HG03108 (cell line): ENCODE measurements around the gene ERBB2.

Experiments used
- ATAC-seq: cut with Tn5 transposase; IDR thresholded peaks from one replicate; pipeline ENCODE4 v1.9.1; 2021; ENCODE audit warnings: moderate library complexity; ENCODE audit not compliant: unreplicated experiment

The ERBB2 gene

DNA sequence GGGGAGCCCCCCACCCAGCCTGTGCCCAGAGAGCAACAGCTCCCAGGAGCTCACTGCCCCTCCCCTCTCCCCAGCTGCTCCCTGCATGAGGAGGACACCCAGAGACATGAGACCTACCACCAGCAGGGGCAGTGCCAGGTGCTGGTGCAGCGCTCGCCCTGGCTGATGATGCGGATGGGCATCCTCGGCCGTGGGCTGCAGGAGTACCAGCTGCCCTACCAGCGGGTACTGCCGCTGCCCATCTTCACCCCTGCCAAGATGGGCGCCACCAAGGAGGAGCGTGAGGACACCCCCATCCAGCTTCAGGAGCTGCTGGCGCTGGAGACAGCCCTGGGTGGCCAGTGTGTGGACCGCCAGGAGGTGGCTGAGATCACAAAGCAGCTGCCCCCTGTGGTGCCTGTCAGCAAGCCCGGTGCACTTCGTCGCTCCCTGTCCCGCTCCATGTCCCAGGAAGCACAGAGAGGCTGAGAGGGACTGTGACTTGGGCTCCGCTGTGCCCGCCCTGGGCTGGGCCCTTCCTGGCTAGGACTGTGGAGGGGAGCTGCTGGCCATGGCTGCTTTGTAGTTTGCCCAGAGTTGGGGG lies 34.1 kb upstream of the ERBB2 start:
- ATAC-seq, result no peak

DNA sequence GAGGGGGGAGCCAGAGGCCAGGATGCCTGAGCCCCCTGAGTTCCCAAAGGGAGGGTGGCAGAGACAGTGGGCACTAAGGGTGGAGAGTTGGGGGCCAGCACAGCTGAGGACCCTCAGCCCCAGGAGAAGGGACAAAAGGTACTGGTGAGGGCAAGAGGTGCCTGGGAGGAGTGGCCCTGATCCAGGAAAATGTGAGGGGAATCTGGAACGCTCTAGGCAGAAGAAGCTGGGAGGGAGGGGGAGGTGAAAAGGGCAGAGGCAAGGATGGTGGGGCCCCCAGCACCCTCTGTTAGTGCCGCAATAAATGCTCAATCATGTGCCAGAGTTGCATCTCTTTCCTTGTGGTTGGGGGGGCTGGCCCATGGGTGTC lies 33.6 kb upstream of the ERBB2 start:
- ATAC-seq, result no peak

DNA sequence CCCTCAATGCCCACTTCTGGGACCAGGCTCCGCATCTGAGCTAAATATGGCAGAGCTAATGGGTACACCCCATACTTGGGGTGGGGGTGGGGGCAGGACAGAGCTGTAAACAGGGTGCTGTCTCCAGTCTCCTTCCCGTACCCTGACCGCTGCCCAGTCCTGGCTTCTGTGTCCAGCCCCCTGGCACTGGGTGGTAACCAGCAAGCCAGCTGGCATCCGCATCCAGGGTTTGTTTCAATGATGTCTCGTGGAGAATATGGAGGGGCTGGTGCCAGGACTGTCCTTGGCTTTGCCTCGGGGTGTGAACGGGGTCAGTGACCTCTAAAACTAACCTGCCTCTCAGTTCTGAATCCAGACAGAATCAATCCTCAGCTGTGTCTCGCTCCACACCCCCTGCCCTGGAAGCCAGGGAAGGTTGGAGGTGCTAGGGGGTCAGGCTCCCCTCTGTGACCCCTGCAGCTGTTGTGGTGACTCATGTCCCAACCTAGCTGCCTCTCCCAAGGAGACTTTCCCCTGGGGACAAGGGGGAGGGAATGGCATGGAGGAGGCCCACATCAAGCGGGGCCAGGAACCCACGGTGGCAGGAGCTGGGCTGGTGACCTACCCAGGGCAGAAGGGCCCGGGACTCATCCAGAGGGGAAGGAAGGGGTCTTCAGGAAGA lies 33.1 kb upstream of the ERBB2 start:
- ATAC-seq, result no peak

DNA sequence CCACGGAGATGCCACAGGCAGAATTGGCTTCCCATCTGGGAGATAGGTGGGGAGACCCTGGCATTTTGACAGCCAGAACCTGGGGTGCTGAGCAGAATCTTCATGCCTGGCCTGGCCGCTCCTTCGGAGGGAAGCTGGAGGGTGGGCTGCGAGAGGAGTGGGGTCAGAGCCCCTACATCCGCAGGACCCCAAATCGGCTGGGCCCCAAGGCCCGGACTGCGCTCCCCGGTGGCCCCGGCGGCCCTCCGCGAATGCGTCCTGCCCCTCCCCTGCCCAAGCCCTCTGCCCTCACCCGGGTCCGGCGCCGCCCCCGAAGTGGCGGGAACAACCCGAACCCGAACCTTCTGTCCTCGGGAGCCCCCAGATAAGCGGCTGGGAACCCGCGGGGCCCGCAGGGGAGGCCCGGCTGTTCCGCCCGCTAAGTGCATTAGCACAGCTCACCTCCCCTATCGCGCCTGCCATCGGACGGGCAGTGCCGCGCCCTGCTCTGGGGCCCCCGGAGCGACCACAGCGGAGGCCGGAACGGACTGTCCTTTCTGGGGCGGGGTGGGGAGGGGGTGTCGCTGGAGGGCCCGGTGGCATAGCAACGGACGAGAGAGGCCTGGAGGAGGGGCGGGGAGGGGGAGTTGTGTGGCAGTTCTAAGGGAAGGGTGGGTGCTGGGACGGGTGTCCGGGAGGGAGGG lies 32.5 kb upstream of the ERBB2 start:
- no peak for ATAC-seq

DNA sequence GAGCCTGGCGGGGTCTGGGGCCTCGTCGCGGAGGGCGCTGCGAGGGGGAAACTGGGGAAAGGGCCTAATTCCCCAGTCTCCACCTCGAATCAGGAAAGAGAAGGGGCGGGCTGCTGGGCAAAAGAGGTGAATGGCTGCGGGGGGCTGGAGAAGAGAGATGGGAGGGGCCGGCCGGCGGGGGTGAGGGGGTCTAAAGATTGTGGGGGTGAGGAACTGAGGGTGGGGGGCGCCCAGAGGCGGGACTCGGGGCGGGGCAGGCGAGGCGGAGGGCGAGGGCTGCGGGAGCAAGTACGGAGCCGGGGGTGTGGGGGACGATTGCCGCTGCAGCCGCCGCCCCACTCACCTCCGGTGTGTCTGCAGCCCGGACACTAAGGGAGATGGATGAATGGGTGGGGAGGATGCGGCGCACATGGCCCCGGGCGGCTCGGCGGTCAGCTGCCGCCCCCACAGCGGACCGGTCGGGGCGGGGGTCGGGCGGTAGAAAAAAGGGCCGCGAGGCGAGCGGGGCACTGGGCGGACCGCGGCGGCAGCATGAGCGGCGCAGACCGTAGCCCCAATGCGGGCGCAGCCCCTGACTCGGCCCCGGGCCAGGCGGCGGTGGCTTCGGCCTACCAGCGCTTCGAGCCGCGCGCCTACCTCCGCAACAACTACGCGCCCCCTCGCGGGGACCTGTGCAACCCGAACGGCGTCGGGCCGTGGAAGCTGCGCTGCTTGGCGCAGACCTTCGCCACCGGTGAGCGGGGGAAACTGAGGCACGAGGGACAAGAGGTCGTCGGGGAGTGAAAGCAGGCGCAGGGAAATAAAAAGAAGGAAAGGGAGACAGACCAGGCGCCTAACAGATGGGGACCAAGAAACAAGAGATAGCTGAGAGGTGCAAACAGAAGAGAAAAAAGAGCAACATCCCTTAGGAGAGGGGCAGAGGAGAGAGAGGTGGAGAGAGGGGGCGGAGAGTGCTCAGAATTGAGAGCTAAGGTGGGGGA lies 31.6 kb upstream of the ERBB2 start, which contains the start of gene PNMT:
Gene PNMT, plus strand, starts transcription at position 509 of the 980 bp plus-strand sequence. Its CDS starts 23 bp downstream, at position 532.
- no peak for ATAC-seq

DNA sequence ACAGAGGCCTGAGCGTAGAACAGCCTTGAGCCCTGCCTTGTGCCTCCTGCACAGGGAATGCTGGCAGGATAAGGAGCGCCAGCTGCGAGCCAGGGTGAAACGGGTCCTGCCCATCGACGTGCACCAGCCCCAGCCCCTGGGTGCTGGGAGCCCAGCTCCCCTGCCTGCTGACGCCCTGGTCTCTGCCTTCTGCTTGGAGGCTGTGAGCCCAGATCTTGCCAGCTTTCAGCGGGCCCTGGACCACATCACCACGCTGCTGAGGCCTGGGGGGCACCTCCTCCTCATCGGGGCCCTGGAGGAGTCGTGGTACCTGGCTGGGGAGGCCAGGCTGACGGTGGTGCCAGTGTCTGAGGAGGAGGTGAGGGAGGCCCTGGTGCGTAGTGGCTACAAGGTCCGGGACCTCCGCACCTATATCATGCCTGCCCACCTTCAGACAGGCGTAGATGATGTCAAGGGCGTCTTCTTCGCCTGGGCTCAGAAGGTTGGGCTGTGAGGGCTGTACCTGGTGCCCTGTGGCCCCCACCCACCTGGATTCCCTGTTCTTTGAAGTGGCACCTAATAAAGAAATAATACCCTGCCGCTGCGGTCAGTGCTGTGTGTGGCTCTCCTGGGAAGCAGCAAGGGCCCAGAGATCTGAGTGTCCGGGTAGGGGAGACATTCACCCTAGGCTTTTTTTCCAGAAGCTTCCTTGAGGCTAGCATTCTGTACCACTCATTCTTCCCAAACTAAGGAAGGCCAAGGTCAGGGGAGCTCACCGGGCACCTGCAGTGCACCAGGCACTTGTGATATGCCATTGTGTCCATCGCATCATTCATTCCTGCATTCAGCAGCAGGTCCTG lies 29.7 kb upstream of the ERBB2 start:
- ATAC-seq, result no peak

DNA sequence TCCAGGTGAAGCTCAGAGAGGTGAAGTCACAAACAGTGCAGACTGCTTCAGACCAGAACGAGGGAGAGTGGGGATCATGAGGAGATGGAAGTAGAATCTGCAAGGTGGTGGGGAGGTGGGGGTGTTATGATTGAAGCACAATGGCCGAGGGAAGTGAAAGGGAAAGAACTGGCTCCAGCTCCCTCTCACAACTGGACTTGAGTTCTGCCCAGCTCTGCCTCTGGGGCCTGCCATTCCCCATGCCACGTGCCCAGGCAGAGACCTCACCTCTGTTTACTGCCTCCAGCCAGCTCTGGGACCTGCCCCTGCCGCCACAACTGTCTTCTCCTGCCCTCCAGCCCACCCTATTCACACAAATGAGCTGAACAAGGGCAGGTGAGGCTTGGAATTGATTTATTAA lies 29.1 kb upstream of the ERBB2 start:
- no peak for ATAC-seq

DNA sequence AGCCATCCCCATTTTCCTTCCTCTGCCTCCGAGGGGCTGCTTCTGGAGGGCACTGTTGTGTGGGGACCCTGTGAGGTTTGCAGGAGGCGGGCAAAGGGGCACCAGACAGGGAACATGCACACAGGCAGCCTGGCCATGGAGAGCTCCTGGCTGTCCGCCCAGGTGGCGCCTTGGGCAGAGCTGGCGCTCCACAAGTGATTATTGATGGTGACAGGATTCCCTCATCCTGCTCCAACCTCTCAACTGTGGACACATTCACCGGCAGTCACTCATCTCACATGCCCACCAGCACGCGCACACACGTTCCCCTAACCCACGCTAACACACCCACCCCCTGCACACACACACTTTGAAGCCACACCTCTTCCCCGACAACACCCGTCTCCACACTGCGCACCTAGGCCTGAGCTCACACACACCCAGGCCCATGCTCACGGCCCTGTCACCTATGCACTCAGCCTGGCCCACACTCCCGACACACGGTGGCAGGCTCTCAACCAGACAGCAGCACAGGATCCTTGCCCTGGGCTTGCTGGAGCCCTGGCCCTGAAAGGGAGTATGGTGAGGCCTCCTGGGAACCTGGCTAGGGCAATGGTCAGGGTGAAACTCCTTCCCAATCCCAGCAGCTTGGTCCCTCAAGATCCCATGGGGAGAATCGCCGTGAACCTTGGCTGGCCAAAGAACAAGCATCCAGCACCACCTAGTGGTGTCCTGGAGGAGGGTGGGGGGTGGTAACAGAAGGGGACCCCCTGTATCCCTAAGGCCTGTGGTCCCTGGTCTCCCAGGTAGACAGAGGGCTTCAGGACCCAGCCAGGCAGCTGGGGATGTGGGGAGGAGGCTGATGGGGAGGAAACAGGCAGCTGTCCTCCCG lies 28.0 kb upstream of the ERBB2 start:
- ATAC-seq, result no peak

DNA sequence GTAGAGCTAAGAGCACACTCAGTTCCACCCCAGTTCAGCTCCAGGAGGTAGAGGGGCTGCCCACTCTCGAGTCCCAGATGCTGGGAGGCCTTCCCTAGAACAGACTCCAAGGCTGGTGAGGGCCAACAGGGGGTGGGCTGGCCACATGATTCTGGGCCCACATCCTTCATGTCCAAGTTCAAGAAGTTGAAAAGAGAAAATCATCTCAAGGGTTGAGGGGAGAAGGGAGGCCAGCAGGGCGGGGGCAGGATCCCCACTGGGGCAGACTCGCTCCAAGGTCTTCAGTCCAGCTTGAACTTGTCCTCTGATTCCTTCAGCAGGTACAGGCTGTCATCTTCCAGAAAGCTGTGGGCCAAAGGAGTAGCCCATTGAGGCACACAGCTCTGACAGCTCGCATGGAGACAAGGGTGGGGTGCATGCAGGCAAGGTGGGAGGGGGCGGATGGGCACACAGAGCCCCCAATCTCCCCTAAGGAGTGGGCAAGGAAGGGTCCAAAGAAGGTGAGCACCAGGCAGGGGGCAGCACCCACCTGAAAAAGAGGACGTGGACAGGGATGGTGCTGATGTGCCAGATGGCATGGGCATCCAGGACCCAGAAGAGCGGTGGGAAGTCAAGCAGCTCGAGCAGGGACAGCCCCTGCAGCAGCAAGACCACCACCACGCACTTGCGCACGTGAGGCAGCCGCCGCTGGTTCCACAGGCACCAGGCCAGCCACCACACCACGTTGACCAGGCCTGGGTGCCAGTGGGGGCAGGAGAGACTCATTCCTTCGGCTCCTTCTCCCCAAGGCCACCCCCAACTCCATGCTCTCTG lies 27.1 kb upstream of the ERBB2 start:
- ATAC-seq, result no peak

DNA sequence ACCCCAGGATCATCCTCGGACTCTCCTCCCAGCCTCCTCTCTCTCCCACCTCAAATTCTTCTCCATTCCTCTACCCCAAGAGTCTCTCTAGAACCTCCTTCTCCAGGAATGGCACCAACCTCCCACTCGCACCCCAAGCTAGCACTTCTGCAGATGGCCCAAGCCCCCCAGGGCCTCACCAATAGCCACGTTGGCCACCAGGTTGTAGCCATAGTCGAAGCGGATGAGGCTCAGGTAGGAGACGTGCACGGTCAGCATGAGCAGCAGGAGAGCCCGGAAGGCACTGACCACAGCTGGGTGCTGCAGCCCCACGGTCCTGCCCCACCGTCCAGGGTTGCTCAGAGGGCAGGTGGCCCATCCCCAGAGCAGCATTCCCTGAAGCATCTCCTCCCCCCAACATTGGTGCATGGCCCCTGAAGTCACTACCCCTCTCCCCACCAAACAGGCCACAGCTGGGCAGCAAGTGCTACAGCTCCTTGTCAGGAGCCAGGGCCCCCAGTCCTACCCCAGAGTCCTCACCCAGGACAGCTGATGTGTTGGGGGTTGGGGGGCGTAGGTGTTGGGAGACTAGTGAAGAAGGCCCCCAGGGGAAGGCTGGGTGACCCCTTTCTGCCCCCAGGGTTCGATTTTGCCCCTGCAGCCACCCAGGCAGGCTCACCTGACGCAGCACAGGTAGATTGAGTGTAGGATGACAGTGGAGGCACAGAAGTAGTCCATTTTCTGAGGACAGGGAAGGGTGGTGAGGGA lies 26.4 kb upstream of the ERBB2 start:
- ATAC-seq, result no peak

DNA sequence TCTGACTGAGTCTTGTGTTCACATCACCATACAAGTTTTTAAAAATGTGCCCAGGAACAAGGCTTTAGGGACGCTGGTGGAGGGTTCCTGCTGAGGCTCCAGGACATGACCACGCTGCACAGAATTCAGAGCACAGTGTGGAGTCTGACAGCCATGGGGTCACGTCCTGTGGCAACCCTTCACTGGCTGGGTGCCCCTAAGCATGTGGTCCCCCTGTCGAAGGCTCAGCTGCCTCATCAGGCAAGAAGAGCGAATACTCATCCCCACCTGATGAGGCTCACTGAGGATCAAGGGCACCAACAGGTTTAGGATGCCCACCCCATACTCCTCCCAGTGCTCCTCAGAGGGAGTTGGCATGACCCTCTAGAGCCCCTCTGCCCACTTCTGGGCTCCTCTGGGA lies 25.7 kb upstream of the ERBB2 start:
- ATAC-seq, result no peak

DNA sequence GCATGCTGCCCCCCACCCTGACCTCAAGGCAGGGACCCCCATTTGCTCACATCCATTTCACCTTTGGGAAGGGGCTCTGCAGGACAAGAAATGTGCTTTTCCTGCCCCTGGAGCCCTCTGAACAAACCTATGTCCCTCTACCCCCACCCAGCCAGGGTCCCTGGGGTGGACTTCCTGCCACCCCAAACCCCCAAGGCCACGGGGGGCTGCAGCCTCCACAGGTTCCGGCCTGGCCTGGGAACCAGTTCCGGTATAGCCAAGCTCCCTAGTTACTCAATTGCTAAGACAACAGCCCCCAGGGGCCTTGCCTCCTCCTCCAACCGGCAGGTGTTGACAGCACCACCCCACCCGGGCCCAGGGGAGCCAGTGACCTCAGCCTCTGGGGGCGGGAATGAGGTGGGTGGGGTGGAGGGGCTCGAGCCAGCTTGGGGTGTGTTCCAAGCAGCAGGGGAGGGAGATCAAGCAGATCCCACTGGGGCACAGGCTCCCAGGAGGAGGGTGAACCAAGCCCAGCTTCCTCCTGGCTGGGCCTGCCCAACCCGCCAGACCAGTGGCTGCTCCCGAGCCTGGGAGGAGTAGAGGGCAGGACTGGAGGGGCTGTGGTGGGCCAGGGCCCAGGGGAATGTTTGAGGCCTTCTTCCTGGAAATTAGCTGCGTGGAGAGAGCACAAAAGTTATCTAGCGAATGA lies 25.0 kb upstream of the ERBB2 start:
- no peak for ATAC-seq

DNA sequence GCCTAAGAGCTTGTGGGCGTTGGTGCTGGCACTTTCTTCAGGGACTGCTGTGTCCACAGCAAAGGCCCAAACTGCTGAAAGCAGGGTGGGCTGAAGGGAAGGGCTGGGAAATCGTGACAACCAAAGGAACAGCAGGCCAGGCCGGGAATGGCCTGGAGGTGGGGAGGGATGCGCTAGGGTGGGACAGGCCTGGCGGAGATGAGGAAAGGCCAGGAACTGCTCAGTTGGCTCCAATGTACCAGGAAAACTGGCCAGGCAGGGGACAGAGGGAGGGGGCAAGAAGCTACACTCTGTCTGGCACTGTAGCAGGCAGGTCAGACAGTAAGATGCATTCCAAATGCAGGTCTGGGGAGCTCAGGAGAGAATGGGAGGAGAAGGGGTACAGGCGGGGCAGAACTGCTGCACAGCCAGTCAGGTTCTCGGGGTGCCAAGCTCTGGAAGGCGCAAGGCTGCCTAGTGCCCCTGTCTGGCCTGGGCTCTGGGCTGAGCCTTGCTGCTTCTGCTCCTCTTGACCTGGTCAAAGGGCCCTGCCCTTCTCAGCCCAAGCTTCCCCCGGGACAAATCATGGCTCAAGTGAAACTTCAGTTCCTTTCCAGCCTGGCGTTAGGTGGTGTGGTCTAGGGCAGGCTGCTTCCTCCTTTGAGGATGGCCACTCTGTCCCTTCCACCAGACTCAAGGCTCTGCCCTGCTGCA lies 24.3 kb upstream of the ERBB2 start:
- no peak for ATAC-seq

DNA sequence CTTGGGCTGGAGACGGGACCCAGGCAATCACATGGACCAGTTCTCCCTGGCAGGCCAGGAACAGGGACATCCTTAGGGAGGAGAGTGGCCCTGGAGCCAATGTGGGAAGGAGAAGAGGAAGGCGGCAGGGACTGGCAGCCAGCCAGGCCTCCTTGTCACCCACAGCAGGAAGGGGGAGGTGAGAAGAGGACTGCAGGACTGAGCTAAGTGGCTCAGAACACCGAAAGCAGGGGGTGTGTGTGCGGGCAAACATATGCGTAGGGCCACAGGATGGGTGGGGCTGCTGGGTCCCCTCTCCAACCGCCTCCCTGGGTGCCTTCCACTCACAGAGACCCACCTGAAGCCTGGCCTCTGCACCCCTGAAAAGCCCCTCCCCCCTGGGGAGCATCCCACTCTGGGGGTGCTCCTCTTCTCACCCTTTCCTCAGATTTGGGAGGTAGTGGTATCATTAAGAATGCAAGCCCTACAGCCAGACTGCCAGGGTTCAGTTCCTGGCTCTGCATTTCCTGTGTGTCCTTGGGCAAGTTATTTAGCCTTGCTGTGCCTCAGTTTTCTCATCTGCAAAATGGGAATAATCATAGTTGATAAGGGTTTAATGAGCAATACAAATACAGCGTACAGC lies 23.6 kb upstream of the ERBB2 start:
- no peak for ATAC-seq

DNA sequence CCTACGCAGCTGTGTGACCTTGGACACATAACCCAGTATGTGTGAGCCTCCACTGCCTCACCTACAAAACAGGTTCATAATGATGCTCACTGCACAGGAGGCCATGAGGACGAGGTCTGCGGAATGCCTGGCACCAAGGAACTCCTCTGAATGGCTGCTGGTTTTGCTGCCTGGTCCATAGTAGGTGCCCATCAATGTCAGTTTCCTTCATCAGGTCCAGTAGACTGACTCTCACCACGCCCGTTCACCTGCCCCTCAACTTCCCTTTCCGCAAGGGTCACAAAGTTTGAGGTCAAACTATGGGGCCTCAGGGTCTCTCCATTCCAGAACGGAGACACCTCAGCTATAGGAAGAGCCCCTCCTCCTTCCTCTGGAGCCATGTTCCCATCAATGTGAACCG lies 22.8 kb upstream of the ERBB2 start:
- ATAC-seq, result no peak
